ENCODE measurements around the gene ENO1.

Gene ENO1

GRCh38 chr1:8858112-8858668 lies 20.3 kb downstream of the ENO1 start:
- Mint-ChIP-seq H3K27me3 (ENCODE audit: low read depth) (no peaks in the 10 kb centered on the region), H3K4me3 (no peak overlapping the region)

DNA sequence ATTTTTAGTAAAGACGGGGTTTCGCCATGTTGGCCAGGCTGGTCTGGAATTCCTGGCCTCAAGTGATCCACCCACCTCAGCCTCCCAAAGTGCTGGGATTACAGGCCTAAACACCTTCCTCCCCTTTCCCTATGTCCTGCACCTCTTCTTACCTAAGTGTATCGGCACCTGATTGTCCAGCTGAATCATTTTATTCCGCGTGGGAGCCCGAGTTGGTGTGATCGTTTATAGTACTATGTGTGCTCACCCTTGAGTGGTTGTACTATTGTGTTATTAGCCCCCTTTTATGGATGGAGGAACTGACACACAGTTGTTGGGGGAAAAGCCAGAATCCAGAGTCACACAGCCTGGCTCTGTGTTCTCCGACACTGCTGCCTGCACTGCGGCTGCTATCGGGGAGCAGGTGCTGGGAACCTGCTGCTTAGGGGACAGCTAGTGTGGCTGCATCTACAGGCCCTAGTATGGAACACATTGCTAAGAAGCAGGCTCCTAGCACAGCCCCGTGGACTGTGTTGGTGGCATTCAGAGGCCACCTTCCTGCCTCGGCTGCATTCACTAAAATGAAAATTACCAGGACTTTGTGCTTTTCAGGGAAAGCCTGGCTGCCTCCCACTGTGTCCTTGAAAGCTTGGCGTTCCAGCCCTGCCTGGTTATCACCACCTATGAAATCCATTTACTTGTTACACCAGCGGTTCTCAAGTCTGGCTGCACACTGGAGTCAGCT lies 21.6 kb downstream of the ENO1 start:
- H3K9me3 Mint-ChIP-seq, result no peaks in the 10 kb centered on the region
- no peak overlapping the region for H3K4me3 Mint-ChIP-seq
- no peak for DNase-seq (ENCODE audit: low spot score)
- no peak overlapping the region for H3K27ac Mint-ChIP-seq
- H3K4me1 Mint-ChIP-seq (ENCODE audit: low read depth), result peaks cover 27% of the 10 kb centered on the region
- H3K27me3 Mint-ChIP-seq (ENCODE audit: low read depth), result no peaks in the 10 kb centered on the region
- peaks cover 43% of the 10 kb centered on the region for H3K36me3 Mint-ChIP-seq (ENCODE audit: low read depth)

More at GRCh38 chr1:8858112-8858668, 20.3 kb downstream of the ENO1 start:
- H3K4me1 Mint-ChIP-seq (ENCODE audit: low read depth), result peaks cover 36% of the 10 kb centered on the region
- DNase-seq (ENCODE audit: low spot score), result peak; percentile 29
- peak overlapping the region; percentile 58 for H3K27ac Mint-ChIP-seq
- no peaks in the 10 kb centered on the region for H3K9me3 Mint-ChIP-seq
- H3K36me3 Mint-ChIP-seq (ENCODE audit: low read depth), result peaks cover 57% of the 10 kb centered on the region

GRCh38 chr1:8854240-8854639 lies 24.2 kb downstream of the ENO1 start:
- H3K27me3 Mint-ChIP-seq (ENCODE audit: low read depth), result no peaks in the 10 kb centered on the region
- H3K36me3 Mint-ChIP-seq (ENCODE audit: low read depth), result peaks cover 22% of the 10 kb centered on the region
- H3K27ac Mint-ChIP-seq, result no peak overlapping the region
- H3K4me3 Mint-ChIP-seq, result no peak overlapping the region
- H3K9me3 Mint-ChIP-seq, result no peaks in the 10 kb centered on the region
- H3K4me1 Mint-ChIP-seq (ENCODE audit: low read depth), result peaks cover 12% of the 10 kb centered on the region
- DNase-seq (ENCODE audit: low spot score), result no peak

DNA sequence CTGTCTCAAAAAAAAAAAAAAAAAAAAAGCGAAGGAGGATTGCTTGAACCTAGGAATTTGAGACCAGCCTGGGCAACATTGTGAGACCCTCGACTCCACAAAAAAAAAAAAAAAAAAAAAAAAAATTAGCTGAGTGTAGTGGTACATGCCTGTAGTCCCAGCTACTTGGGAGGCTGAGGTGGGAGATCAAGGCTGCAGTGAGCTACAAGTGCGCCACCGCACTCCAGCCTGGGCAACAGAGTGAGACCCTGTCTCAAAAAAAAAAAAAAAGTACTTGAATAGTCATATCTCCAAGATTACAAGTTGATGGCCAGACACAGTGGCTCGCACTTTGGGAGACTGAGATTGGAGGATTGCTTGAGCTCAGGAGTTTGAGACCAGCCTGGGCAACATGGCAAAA lies 27.4 kb downstream of the ENO1 start:
- no peak for DNase-seq (ENCODE audit: low spot score)
- no peaks in the 10 kb centered on the region for H3K9me3 Mint-ChIP-seq
- H3K27ac Mint-ChIP-seq, result no peak overlapping the region
- H3K4me1 Mint-ChIP-seq (ENCODE audit: low read depth), result peaks cover 6% of the 10 kb centered on the region
- peaks cover under 1% of the 10 kb centered on the region for H3K36me3 Mint-ChIP-seq (ENCODE audit: low read depth)
- H3K27me3 Mint-ChIP-seq (ENCODE audit: low read depth), result no peaks in the 10 kb centered on the region
- no peak overlapping the region for H3K4me3 Mint-ChIP-seq

DNA sequence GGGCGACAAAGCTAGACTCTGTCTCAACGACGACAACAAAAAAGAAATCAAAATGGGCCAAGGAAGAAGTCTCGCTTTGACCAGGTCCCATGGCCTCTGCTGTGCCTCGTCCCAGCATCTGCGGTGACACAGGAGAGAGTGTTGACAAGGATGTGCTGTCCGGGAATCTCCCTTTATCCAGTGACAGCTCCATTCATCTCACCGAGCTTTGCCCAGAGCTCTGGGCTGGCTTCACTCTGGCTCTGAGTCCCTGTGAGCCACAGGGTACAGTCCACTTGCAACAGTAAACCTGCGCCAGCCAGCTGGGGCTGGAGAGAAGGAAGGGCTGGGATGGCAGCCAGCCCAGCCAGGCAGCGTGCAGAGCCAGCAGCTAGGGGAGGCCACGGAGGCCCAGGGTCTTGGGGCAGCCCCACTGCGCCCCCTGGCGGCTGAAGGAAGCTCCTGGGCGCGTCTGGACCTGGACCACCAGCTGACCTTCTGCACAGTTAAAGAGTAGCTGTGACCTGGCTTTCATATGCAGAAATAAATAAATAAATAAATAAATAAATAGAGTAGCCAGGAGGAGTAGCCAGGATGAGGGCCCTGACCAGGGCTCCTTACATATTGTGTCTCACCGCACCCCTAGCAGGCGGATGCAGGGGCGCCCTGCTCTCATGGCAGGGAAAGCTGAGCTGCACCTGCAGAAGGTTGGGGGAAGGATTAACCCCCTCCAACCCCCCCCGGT lies 29.7 kb downstream of the ENO1 start:
- Mint-ChIP-seq H3K27me3 (ENCODE audit: low read depth) (no peaks in the 10 kb centered on the region), H3K9me3 (no peaks in the 10 kb centered on the region), H3K4me3 (no peak overlapping the region), H3K27ac (no peak overlapping the region), H3K4me1 (ENCODE audit: low read depth) (peaks cover 6% of the 10 kb centered on the region), H3K36me3 (ENCODE audit: low read depth) (no peaks in the 10 kb centered on the region)
- DNase-seq (ENCODE audit: low spot score), result peak; percentile 66

- Mint-ChIP-seq H3K27ac (no peak overlapping the region), H3K4me3 (no peak overlapping the region), H3K27me3 (ENCODE audit: low read depth) (peaks cover 2% of the 10 kb centered on the region), H3K9me3 (no peaks in the 10 kb centered on the region), H3K36me3 (ENCODE audit: low read depth) (no peaks in the 10 kb centered on the region), H3K4me1 (ENCODE audit: low read depth) (peaks cover 6% of the 10 kb centered on the region)
- DNase-seq (ENCODE audit: low spot score), result no peak
Measured at GRCh38 chr1:8847990-8848389, 30.5 kb downstream of the ENO1 start.

GRCh38 chr1:8846263-8846662 lies 32.2 kb downstream of the ENO1 start:
- Mint-ChIP-seq H3K27me3 (ENCODE audit: low read depth) (peaks cover 5% of the 10 kb centered on the region), H3K4me1 (ENCODE audit: low read depth) (peaks cover 4% of the 10 kb centered on the region), H3K4me3 (no peak overlapping the region), H3K36me3 (ENCODE audit: low read depth) (no peaks in the 10 kb centered on the region), H3K9me3 (no peaks in the 10 kb centered on the region), H3K27ac (no peak overlapping the region)
- no peak for DNase-seq (ENCODE audit: low spot score)

GRCh38 chr1:8845104-8846097 lies 33.1 kb downstream of the ENO1 start:
- no peaks in the 10 kb centered on the region for H3K9me3 Mint-ChIP-seq
- no peak for DNase-seq (ENCODE audit: low spot score)
- H3K36me3 Mint-ChIP-seq (ENCODE audit: low read depth), result no peaks in the 10 kb centered on the region
- H3K27me3 Mint-ChIP-seq (ENCODE audit: low read depth), result peaks cover 5% of the 10 kb centered on the region
- H3K4me3 Mint-ChIP-seq, result no peak overlapping the region
- H3K27ac Mint-ChIP-seq, result no peak overlapping the region
- peaks cover 4% of the 10 kb centered on the region for H3K4me1 Mint-ChIP-seq (ENCODE audit: low read depth)

- Mint-ChIP-seq H3K4me1 (ENCODE audit: low read depth) (peaks cover 4% of the 10 kb centered on the region), H3K9me3 (no peaks in the 10 kb centered on the region), H3K27ac (no peak overlapping the region), H3K4me3 (no peak overlapping the region), H3K36me3 (ENCODE audit: low read depth) (no peaks in the 10 kb centered on the region), H3K27me3 (ENCODE audit: low read depth) (peaks cover 5% of the 10 kb centered on the region)
- no peak for DNase-seq (ENCODE audit: low spot score)
Measured at GRCh38 chr1:8844501-8845006, 33.9 kb downstream of the ENO1 start.

DNA sequence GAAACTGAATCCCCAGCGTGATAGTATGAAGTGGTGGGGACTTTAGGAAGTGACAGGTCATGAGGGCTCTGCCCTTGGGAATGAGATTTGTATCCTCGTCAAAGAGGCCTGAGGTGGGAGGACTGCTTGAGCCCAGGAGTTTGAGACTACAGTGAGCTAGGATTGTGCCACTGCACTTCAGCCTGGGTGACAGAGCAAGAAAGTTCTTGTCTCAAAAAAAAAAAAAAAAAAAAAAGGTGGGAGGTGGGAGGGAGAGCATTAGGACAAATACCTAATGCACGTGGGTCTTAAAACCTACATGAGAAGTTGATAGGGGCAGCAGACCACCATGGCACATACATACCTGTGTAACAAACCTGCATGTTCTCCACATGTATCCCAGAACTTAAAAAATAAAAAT lies 37.1 kb downstream of the ENO1 start:
- Mint-ChIP-seq H3K27me3 (ENCODE audit: low read depth) (peaks cover 6% of the 10 kb centered on the region), H3K36me3 (ENCODE audit: low read depth) (no peaks in the 10 kb centered on the region), H3K4me3 (no peak overlapping the region), H3K4me1 (ENCODE audit: low read depth) (no peaks in the 10 kb centered on the region), H3K9me3 (no peaks in the 10 kb centered on the region), H3K27ac (no peak overlapping the region)
- DNase-seq (ENCODE audit: low spot score), result no peak

- Mint-ChIP-seq H3K27me3 (ENCODE audit: low read depth) (peaks cover 9% of the 10 kb centered on the region), H3K9me3 (no peaks in the 10 kb centered on the region), H3K27ac (no peak overlapping the region), H3K4me3 (no peak overlapping the region), H3K36me3 (ENCODE audit: low read depth) (no peaks in the 10 kb centered on the region), H3K4me1 (ENCODE audit: low read depth) (no peaks in the 10 kb centered on the region)
- no peak for DNase-seq (ENCODE audit: low spot score)
Measured at GRCh38 chr1:8839990-8840389, 38.5 kb downstream of the ENO1 start.

DNA sequence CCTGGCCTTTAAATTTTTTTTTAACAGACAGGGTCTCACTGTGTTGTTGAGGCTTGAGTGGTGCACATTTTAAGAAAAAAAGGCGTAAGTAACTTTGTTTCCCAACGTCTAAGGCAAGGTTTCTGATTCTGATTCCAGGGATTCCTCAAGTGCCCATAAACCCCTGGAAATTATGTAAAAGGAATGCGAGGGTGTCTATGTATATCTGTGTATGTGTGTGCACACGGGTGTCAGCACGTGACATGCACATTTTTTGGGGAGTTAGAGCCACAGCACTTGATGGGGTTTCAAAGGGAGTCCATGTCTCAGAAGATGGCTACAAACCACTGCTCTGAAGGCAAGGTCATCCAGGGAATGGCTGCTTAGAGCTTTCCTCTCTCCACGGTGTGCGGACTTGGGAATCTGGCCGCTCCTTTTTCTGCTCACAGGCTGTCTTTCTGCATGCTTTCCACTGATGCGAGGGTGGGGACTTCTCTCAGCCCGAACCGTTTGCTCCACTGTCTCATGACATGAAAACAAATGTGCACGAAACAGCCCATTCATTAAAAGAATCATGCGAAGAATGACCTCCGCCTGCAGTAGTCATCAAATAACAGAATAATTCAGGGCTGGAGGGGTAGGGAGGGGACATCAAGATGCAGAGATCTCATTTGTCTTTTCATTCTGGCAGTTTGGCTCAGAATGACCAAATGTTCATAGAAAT lies 42.4 kb downstream of the ENO1 start:
- peaks cover 2% of the 10 kb centered on the region for H3K4me1 Mint-ChIP-seq (ENCODE audit: low read depth)
- DNase-seq (ENCODE audit: low spot score), result no peak
- no peak overlapping the region for H3K27ac Mint-ChIP-seq
- no peaks in the 10 kb centered on the region for H3K36me3 Mint-ChIP-seq (ENCODE audit: low read depth)
- H3K4me3 Mint-ChIP-seq, result no peak overlapping the region
- peaks cover 4% of the 10 kb centered on the region for H3K27me3 Mint-ChIP-seq (ENCODE audit: low read depth)
- no peaks in the 10 kb centered on the region for H3K9me3 Mint-ChIP-seq

GRCh38 chr1:8831340-8831739 lies 47.1 kb downstream of the ENO1 start:
- Mint-ChIP-seq H3K4me1 (ENCODE audit: low read depth) (peaks cover 10% of the 10 kb centered on the region), H3K27me3 (ENCODE audit: low read depth) (peaks cover 2% of the 10 kb centered on the region), H3K4me3 (no peak overlapping the region), H3K9me3 (no peaks in the 10 kb centered on the region), H3K27ac (no peak overlapping the region), H3K36me3 (ENCODE audit: low read depth) (no peaks in the 10 kb centered on the region)
- no peak for DNase-seq (ENCODE audit: low spot score)
